ENCODE measurements around the gene RASGRP1.

The RASGRP1 gene

GRCh38 chr15:38481113-38481512 lies 83.5 kb downstream of the RASGRP1 start:
- Histone ChIP-seq H3K4me3 (ENCODE audit: low read depth, low read length) (no peak overlapping the region), H3K36me3 (ENCODE audit: control insufficient read depth, insufficient read depth, low read length) (peaks cover 34% of the 10 kb centered on the region), H3K9ac (ENCODE audit: low read length) (no peak overlapping the region)

GRCh38 chr15:38479756-38480155 lies 84.9 kb downstream of the RASGRP1 start:
- no peak overlapping the region for H3K4me3 ChIP-seq (ENCODE audit: low read depth, low read length)
- H3K9me3 ChIP-seq (ENCODE audit: control insufficient read depth, insufficient read depth, low read depth, low read length) = no peaks in the 10 kb centered on the region
- H3K27me3 ChIP-seq (ENCODE audit: control insufficient read depth, insufficient read depth, low read length) = no peaks in the 10 kb centered on the region
- H3K9ac ChIP-seq (ENCODE audit: low read length) = no peak overlapping the region
- no peak overlapping the region for H3K27ac ChIP-seq (ENCODE audit: low read depth, low read length)
- H3K36me3 ChIP-seq (ENCODE audit: control insufficient read depth, insufficient read depth, low read length) = peaks cover 47% of the 10 kb centered on the region
- H3K4me1 ChIP-seq (ENCODE audit: control insufficient read depth, insufficient read depth, low read length) = no peaks in the 10 kb centered on the region

More at GRCh38 chr15:38481113-38481512, 83.5 kb downstream of the RASGRP1 start:
- H3K27ac ChIP-seq (ENCODE audit: low read depth, low read length) = no peak overlapping the region
- no peaks in the 10 kb centered on the region for H3K9me3 ChIP-seq (ENCODE audit: control insufficient read depth, insufficient read depth, low read depth, low read length)
- no peaks in the 10 kb centered on the region for H3K27me3 ChIP-seq (ENCODE audit: control insufficient read depth, insufficient read depth, low read length)
- H3K4me1 ChIP-seq (ENCODE audit: control insufficient read depth, insufficient read depth, low read length) = no peaks in the 10 kb centered on the region

- H3K4me1 ChIP-seq (ENCODE audit: control insufficient read depth, insufficient read depth, low read length) = no peaks in the 10 kb centered on the region
- H3K27me3 ChIP-seq (ENCODE audit: control insufficient read depth, insufficient read depth, low read length) = no peaks in the 10 kb centered on the region
- no peak overlapping the region for H3K9ac ChIP-seq (ENCODE audit: low read length)
- H3K27ac ChIP-seq (ENCODE audit: low read depth, low read length) = no peak overlapping the region
- H3K36me3 ChIP-seq (ENCODE audit: control insufficient read depth, insufficient read depth, low read length) = peaks cover 52% of the 10 kb centered on the region
- H3K9me3 ChIP-seq (ENCODE audit: control insufficient read depth, insufficient read depth, low read depth, low read length) = no peaks in the 10 kb centered on the region
- no peak overlapping the region for H3K4me3 ChIP-seq (ENCODE audit: low read depth, low read length)
Measured at GRCh38 chr15:38479266-38479665, 85.3 kb downstream of the RASGRP1 start.

- Histone ChIP-seq H3K36me3 (ENCODE audit: control insufficient read depth, insufficient read depth, low read length) (peaks cover 50% of the 10 kb centered on the region), H3K9ac (ENCODE audit: low read length) (no peak overlapping the region), H3K9me3 (ENCODE audit: control insufficient read depth, insufficient read depth, low read depth, low read length) (no peaks in the 10 kb centered on the region), H3K4me1 (ENCODE audit: control insufficient read depth, insufficient read depth, low read length) (no peaks in the 10 kb centered on the region), H3K4me3 (ENCODE audit: low read depth, low read length) (no peak overlapping the region), H3K27ac (ENCODE audit: low read depth, low read length) (no peak overlapping the region), H3K27me3 (ENCODE audit: control insufficient read depth, insufficient read depth, low read length) (no peaks in the 10 kb centered on the region)
Measured at GRCh38 chr15:38477637-38478036, 87.0 kb downstream of the RASGRP1 start.

GRCh38 chr15:38476120-38476519 lies 88.5 kb downstream of the RASGRP1 start:
- Histone ChIP-seq H3K36me3 (ENCODE audit: control insufficient read depth, insufficient read depth, low read length) (peaks cover 43% of the 10 kb centered on the region), H3K9me3 (ENCODE audit: control insufficient read depth, insufficient read depth, low read depth, low read length) (no peaks in the 10 kb centered on the region), H3K4me1 (ENCODE audit: control insufficient read depth, insufficient read depth, low read length) (no peaks in the 10 kb centered on the region), H3K27ac (ENCODE audit: low read depth, low read length) (no peak overlapping the region), H3K27me3 (ENCODE audit: control insufficient read depth, insufficient read depth, low read length) (no peaks in the 10 kb centered on the region), H3K9ac (ENCODE audit: low read length) (no peak overlapping the region), H3K4me3 (ENCODE audit: low read depth, low read length) (no peak overlapping the region)

GRCh38 chr15:38475361-38475760 lies 89.3 kb downstream of the RASGRP1 start:
- H3K36me3 ChIP-seq (ENCODE audit: control insufficient read depth, insufficient read depth, low read length) = peaks cover 46% of the 10 kb centered on the region
- no peaks in the 10 kb centered on the region for H3K9me3 ChIP-seq (ENCODE audit: control insufficient read depth, insufficient read depth, low read depth, low read length)
- no peaks in the 10 kb centered on the region for H3K4me1 ChIP-seq (ENCODE audit: control insufficient read depth, insufficient read depth, low read length)
- H3K9ac ChIP-seq (ENCODE audit: low read length) = no peak overlapping the region
- H3K4me3 ChIP-seq (ENCODE audit: low read depth, low read length) = no peak overlapping the region
- H3K27me3 ChIP-seq (ENCODE audit: control insufficient read depth, insufficient read depth, low read length) = no peaks in the 10 kb centered on the region
- H3K27ac ChIP-seq (ENCODE audit: low read depth, low read length) = no peak overlapping the region

- Histone ChIP-seq H3K36me3 (ENCODE audit: control insufficient read depth, insufficient read depth, low read length) (peaks cover 50% of the 10 kb centered on the region), H3K4me3 (ENCODE audit: low read depth, low read length) (no peak overlapping the region)
Measured at GRCh38 chr15:38474155-38474757, 90.4 kb downstream of the RASGRP1 start.

GRCh38 chr15:38471974-38472373 lies 92.6 kb downstream of the RASGRP1 start:
- Histone ChIP-seq H3K9ac (ENCODE audit: low read length) (no peak overlapping the region), H3K9me3 (ENCODE audit: control insufficient read depth, insufficient read depth, low read depth, low read length) (no peaks in the 10 kb centered on the region), H3K4me1 (ENCODE audit: control insufficient read depth, insufficient read depth, low read length) (no peaks in the 10 kb centered on the region), H3K27ac (ENCODE audit: low read depth, low read length) (no peak overlapping the region), H3K36me3 (ENCODE audit: control insufficient read depth, insufficient read depth, low read length) (peaks cover 46% of the 10 kb centered on the region), H3K27me3 (ENCODE audit: control insufficient read depth, insufficient read depth, low read length) (no peaks in the 10 kb centered on the region), H3K4me3 (ENCODE audit: low read depth, low read length) (no peak overlapping the region)

More at GRCh38 chr15:38474155-38474757, 90.4 kb downstream of the RASGRP1 start:
- Histone ChIP-seq H3K27me3 (ENCODE audit: control insufficient read depth, insufficient read depth, low read length) (no peaks in the 10 kb centered on the region), H3K9ac (ENCODE audit: low read length) (no peak overlapping the region), H3K9me3 (ENCODE audit: control insufficient read depth, insufficient read depth, low read depth, low read length) (no peaks in the 10 kb centered on the region), H3K4me1 (ENCODE audit: control insufficient read depth, insufficient read depth, low read length) (no peaks in the 10 kb centered on the region), H3K27ac (ENCODE audit: low read depth, low read length) (no peak overlapping the region)

- no peaks in the 10 kb centered on the region for H3K27me3 ChIP-seq (ENCODE audit: control insufficient read depth, insufficient read depth, low read length)
- no peak overlapping the region for H3K9ac ChIP-seq (ENCODE audit: low read length)
- H3K4me1 ChIP-seq (ENCODE audit: control insufficient read depth, insufficient read depth, low read length) = no peaks in the 10 kb centered on the region
- peaks cover 38% of the 10 kb centered on the region for H3K36me3 ChIP-seq (ENCODE audit: control insufficient read depth, insufficient read depth, low read length)
- no peak overlapping the region for H3K4me3 ChIP-seq (ENCODE audit: low read depth, low read length)
- no peak overlapping the region for H3K27ac ChIP-seq (ENCODE audit: low read depth, low read length)
- no peaks in the 10 kb centered on the region for H3K9me3 ChIP-seq (ENCODE audit: control insufficient read depth, insufficient read depth, low read depth, low read length)
Measured at GRCh38 chr15:38470816-38471215, 93.8 kb downstream of the RASGRP1 start.

- no peak overlapping the region for H3K4me3 ChIP-seq (ENCODE audit: low read depth, low read length)
- H3K9me3 ChIP-seq (ENCODE audit: control insufficient read depth, insufficient read depth, low read depth, low read length) = no peaks in the 10 kb centered on the region
- peaks cover 7% of the 10 kb centered on the region for H3K36me3 ChIP-seq (ENCODE audit: control insufficient read depth, insufficient read depth, low read length)
- no peaks in the 10 kb centered on the region for H3K4me1 ChIP-seq (ENCODE audit: control insufficient read depth, insufficient read depth, low read length)
- H3K9ac ChIP-seq (ENCODE audit: low read length) = no peak overlapping the region
- H3K27ac ChIP-seq (ENCODE audit: low read depth, low read length) = no peak overlapping the region
- H3K27me3 ChIP-seq (ENCODE audit: control insufficient read depth, insufficient read depth, low read length) = no peaks in the 10 kb centered on the region
Measured at GRCh38 chr15:38464675-38465074, 99.9 kb downstream of the RASGRP1 start.

- Histone ChIP-seq H3K36me3 (ENCODE audit: control insufficient read depth, insufficient read depth, low read length) (peaks cover 11% of the 10 kb centered on the region), H3K27ac (ENCODE audit: low read depth, low read length) (no peak overlapping the region), H3K27me3 (ENCODE audit: control insufficient read depth, insufficient read depth, low read length) (no peaks in the 10 kb centered on the region), H3K4me3 (ENCODE audit: low read depth, low read length) (no peak overlapping the region), H3K9me3 (ENCODE audit: control insufficient read depth, insufficient read depth, low read depth, low read length) (no peaks in the 10 kb centered on the region), H3K4me1 (ENCODE audit: control insufficient read depth, insufficient read depth, low read length) (no peaks in the 10 kb centered on the region), H3K9ac (ENCODE audit: low read length) (no peak overlapping the region)
Measured at GRCh38 chr15:38463893-38464292, 100.7 kb downstream of the RASGRP1 start.

All from HUES6 (cell line).